SK-N-SH (cell line): ENCODE measurements around the gene EVX1.

Source experiments
- CHD2 ChIP-seq: fragments of 150-350 bp; IDR thresholded peaks from 2 replicates; pipeline ENCODE4 v1.6.1; 2018; ENCODE audit warnings: low read length; ENCODE audit not compliant: partially characterized antibody
- CTCF ChIP-seq: fragments of 200-600 bp; sonication (generic); IDR thresholded peaks from 2 replicates; pipeline ENCODE4 v1.6.1; 2017; ENCODE audit warnings: antibody characterized with exemption, mild to moderate bottlenecking, moderate library complexity
- FOSL2 ChIP-seq: IDR thresholded peaks from 2 replicates; pipeline ENCODE4 v1.4.0; 2012; ENCODE audit warnings: low read depth, mild to moderate bottlenecking, moderate library complexity, borderline replicate concordance
- MXI1 ChIP-seq: IDR thresholded peaks from 2 replicates; pipeline ENCODE4 v1.6.1; 2012; ENCODE audit warnings: mild to moderate bottlenecking, low read depth, low read length, improper control_type of control experiment
- POLR2AphosphoS5 ChIP-seq: IDR thresholded peaks from 2 replicates; pipeline ENCODE4 v1.6.1; 2012; ENCODE audit warnings: low read depth, low read length
- RAD21 ChIP-seq: IDR thresholded peaks from 2 replicates; pipeline ENCODE4 v1.6.1; 2012; ENCODE audit warnings: mild to moderate bottlenecking, low read length
- TAF1 ChIP-seq: IDR thresholded peaks from 2 replicates; pipeline ENCODE4 v1.6.1; 2012; ENCODE audit warnings: low read depth, mild to moderate bottlenecking, low read length, moderate library complexity, borderline replicate concordance

- TF ChIP-seq CHD2: no peak
- TF ChIP-seq TAF1: no peak
- TF ChIP-seq RAD21: no peak
- no peak for TF ChIP-seq POLR2AphosphoS5
- no peak for TF ChIP-seq FOSL2
- no peak for TF ChIP-seq MXI1
- TF ChIP-seq CTCF: no peak
Measured at GRCh38 chr7:27249724-27250556, 7.3 kb downstream of the EVX1 start.
